Measurements from ENCODE around the gene CALHM3.

GRCh38 chr10:103427866-103428265 is 51.2 kb downstream of the CALHM3 start:
- TF ChIP-seq POLR2A (IDR thresholded peaks at IDR 0.05) = no peak
- no peak for TF ChIP-seq CTCF (IDR thresholded peaks at IDR 0.05)
